ENCODE measurements around the gene ZNF19. TPM values are rescaled to one million over a fixed set of nuclear protein-coding genes. Genes with fewer than 3 reads are reported as not detected.

Gene ZNF19
- total and polyA plus RNA-seq, 11 donors, result 0.40 to 2.7 (median 1.7) TPM

DNA sequence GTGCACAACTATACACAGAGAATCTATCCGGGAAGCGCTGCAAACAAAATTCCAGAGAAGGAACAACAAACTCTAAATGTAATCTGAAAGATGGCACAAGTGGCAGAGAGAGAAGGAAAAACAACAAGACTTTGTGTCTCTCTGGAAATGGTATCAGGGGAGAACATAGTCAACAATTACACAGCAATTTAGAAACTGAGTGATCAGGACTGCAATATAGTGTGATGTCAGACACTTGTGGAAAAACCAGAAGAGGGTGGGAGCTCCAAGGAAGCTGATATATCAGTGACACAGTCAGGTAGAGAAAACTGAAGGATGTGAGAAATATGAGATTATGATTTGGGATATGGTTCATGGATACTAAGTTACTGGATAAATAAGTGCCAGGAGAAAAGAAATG, 8.2 kb downstream of the ZNF19 start:
- ATAC-seq (no peak), DNase-seq (no peak)
- WGBS, 4 donors, result 95 to 98% (median 97%) methylated on average over 2 of the region's 2 CpGs
- Histone ChIP-seq H3K4me3 (no peak overlapping the region), H3K4me1 (peaks cover 0 to 13% (median 6%) of the 10 kb centered on the region in 12 donors), H3K36me3 (peaks cover 0 to 34% (median 26%) of the 10 kb centered on the region in 9 donors), H3K27me3 (no peaks in the 10 kb centered on the region), H3K27ac (no peak overlapping the region), H3K9me3 (no peaks in the 10 kb centered on the region)
- intact Hi-C loops (cut with DNase I), result loop anchor here in 2 of 10 donors (5.0 to 10.0 kb wide), 2 partner anchors 34 to 264 kb away; no protein-coding TSS in a partner anchor
- no peak for TF ChIP-seq POLR2A (IDR thresholded peaks at IDR 0.05)
- TF ChIP-seq CTCF (IDR thresholded peaks at IDR 0.05), result no peak

DNA sequence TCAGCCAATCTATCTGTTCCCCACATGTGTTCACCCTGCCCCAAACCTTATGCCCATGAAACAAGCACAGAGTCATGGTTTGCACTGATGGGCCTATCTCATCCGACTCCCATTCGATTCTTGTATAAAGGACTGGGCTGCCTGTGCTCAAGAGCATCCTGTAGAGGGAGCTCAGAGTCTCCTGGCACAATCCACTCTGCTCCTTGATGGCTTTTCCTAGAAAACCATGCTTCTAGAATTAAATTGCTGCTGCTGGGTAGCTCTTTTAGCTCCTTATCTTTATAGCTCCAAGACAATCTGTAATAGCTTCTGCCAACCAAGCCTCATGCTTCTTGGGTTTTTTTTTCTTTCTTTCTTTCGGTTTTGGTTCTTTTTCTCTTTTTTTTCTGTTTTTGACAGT, 9.7 kb downstream of the ZNF19 start:
- H3K4me3 ChIP-seq, result no peak overlapping the region
- no peak for DNase-seq

GRCh38 chr16:71476457-71477124, 12.5 kb downstream of the ZNF19 start:
- DNase-seq, result no peak
- Histone ChIP-seq H3K4me1 (no peaks in the 10 kb centered on the region), H3K36me3 (peaks cover 0 to 59% (median 44%) of the 10 kb centered on the region in 9 donors), H3K9me3 (no peaks in the 10 kb centered on the region), H3K27ac (no peak overlapping the region), H3K27me3 (no peaks in the 10 kb centered on the region), H3K4me3 (no peak overlapping the region)
- intact Hi-C loops (cut with DNase I), result no loop called here
- WGBS, 4 donors, result 91 to 97% (median 94%) methylated on average over 4 of the region's 4 CpGs
- no peak for ATAC-seq
- TF ChIP-seq POLR2A (IDR thresholded peaks at IDR 0.05) (no peak), CTCF (IDR thresholded peaks at IDR 0.05) (no peak)

More for the DNA sequence above, 9.7 kb downstream of the ZNF19 start:
- no peak overlapping the region for H3K27ac ChIP-seq
- intact Hi-C loops (cut with DNase I), result no loop called here
- no peak for TF ChIP-seq POLR2A (IDR thresholded peaks at IDR 0.05)
- peak in 4 of 12 donors; percentile 6 to 35 (median 24) for TF ChIP-seq CTCF (IDR thresholded peaks at IDR 0.05)
- H3K27me3 ChIP-seq, result no peaks in the 10 kb centered on the region
- no peak for ATAC-seq
- H3K36me3 ChIP-seq, result peaks cover 0 to 49% (median 41%) of the 10 kb centered on the region in 9 donors
- H3K9me3 ChIP-seq, result no peaks in the 10 kb centered on the region
- H3K4me1 ChIP-seq, result peaks cover 0 to 9% (median 5%) of the 10 kb centered on the region in 12 donors
- 42 to 52% (median 47%) methylated on average over 3 of the region's 3 CpGs for WGBS, 4 donors

- DNase-seq (no peak), ATAC-seq (no peak)
- Histone ChIP-seq H3K4me3 (no peak overlapping the region), H3K36me3 (peaks cover 0 to 66% (median 47%) of the 10 kb centered on the region in 9 donors), H3K9me3 (no peaks in the 10 kb centered on the region), H3K4me1 (no peaks in the 10 kb centered on the region), H3K27me3 (no peaks in the 10 kb centered on the region), H3K27ac (no peak overlapping the region)
- 89 to 95% (median 94%) methylated on average over 3 of the region's 3 CpGs for WGBS, 4 donors
- intact Hi-C loops (cut with DNase I), result no loop called here
- TF ChIP-seq CTCF (IDR thresholded peaks at IDR 0.05) (no peak), POLR2A (IDR thresholded peaks at IDR 0.05) (no peak)
Measured at GRCh38 chr16:71474864-71475263, 14.3 kb downstream of the ZNF19 start.
